ENCODE results near the gene ARAP2.
"Not testable (repeated sequence)": the region's sequence is repeated elsewhere in the genome, so short reads cannot be mapped to it uniquely, and the experiment has no call there.

ARAP2 gene

DNA sequence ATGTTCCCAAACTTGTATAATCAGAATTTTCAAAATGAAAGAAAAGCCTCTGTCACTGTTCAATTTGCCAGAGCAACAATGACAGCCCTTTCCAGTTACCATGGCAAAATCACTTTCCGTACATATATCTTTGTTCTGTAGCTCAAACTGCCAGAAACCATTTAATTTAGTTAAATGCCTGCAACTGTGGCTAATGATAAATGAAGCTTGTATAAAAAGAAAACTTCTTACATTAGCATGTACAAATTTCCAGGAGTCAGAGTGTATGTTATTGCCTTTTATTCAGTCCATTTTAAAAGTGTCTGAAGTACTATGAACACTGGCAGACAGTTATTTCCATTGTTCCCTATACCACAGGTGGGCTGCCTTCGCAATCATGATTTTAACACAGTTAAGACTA, 30.3 kb downstream of the ARAP2 start:
- no peak for DNase-seq

DNA sequence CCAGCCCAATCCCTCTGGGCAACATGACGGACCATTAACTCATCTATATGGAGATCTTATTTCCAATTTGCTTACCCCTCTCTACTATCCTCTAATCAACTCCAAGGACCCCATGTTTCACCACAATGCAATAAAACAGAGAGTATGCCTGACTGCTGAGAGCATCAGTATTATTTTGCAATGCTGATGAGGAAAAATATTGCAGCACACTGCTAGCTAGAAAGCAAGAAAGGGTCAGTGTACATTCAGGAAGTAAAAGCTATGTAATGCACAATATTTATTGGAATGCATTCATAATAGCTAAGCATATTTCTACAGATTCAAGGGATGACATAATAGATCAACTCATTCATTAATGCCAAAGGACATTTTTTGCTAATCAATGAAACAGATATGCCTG, 33.2 kb downstream of the ARAP2 start:
- DNase-seq = no peak

DNA sequence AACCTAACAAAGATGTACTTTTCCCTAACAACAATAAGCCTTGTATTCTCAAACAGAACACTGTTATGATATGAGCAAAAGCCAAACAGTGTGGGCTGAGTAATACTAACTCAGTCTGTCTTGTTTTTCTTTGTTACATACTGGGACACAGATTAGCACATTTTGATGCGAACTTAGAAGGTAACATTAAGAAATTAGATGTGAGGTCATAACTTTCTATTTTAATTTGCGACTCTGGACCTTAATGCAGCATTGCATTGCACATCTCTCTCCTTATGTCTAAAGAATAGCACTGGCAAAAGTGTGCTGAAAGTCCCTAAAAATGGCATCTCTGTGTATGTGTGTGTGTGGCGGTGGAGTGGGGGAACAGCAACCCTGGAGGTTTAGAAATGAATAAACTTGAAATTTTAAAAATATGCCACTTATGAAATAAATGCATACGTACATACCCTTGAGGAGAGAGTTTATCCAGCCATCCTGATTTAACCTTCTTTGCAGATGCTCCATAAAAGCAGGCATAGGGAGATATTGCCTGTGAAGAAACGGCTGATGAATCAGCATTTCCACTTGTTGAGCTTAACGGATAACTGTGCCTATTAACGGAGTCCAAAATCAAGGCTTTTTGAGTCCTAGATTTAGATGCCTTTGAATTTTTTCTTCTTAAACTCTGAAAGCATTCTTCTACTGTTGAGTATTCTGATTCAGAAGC, 34.2 kb downstream of the ARAP2 start:
- DNase-seq = no peak

- no peak for DNase-seq
Observed at GRCh38 chr4:36208893-36209473, 35.3 kb downstream of the ARAP2 start.

GRCh38 chr4:36207831-36208520, 36.3 kb downstream of the ARAP2 start:
- DNase-seq = no peak

DNA sequence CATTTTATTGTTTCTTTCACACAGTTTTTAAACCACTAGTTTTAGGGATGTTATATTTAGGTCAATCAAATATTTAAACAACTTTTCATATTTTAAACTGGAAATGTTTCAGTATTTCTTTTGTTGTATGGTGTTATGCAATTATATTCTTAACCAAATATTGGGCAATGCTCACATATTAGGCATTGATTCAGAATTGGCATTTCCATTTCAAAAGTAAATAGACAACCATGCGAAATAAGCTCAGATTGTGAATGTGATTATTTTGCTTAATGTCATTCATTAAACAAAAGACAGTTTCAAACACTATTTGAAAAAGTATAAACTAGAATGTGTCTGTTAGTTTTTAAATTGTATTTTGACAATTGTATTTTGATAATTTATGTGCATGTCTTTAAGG, 36.9 kb downstream of the ARAP2 start:
- DNase-seq = no peak

GRCh38 chr4:36206603-36207311, 37.6 kb downstream of the ARAP2 start:
- DNase-seq = no peak

DNA sequence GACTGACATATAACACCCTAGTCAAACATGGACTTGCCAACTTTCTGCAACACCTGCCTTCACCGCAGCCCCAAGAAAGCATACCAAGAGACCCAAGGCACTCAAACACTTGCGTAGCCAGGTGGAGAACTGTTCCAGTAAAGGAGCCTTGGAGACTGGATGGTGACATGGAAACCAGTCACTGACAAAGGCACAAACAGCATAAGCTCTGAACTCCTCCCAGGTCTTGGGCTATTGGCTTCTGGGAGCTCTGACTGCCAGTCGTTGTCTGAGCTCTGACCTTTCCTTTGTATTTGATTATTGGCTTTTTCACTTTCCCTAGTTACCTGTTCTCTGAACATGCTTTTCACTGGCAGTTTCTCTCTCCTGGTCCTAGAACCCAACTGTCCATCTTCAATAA, 38.3 kb downstream of the ARAP2 start:
- no peak for DNase-seq

DNA sequence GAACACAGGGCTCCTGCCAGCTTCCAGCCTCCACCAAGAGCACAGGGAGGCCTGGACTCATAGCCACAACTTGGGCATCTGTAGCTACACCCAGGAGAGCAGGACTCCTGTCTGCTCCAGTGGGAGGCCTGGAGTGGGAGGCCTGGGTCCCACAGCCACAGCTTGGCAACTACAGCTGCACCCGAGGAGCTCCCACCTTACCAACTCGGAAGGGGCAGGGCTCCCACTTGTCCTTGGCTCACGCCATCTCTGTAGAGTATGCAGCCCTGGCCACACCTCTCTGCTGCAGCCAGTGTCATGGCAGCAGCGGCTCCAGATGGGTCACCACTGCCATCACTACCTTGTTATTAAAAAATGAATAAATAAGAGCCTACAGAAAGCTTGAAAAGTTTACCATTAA, 45.5 kb downstream of the ARAP2 start:
- no peak for DNase-seq

- no peak for DNase-seq
Observed at GRCh38 chr4:36198068-36198808, 46.1 kb downstream of the ARAP2 start.

DNA sequence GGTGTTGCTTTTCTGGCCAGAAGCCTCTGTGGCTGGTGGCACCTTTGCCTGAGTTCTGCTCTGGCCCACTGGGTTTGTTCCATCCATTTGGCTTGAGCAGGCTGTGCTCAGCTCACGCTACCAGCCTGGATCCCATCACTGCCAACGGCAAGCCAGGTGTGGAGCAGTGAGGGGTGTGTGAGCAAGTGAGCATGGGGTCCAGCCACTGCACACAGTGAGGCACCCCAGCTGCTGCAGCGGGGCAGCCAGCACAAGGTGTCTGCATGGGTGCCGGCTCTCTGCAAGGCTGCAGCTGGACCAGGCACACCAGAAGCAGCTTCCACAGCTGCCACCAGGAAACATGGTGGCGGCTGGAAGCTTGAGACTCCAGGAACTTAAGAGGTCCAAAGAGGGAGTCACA, 46.8 kb downstream of the ARAP2 start:
- DNase-seq = no peak

DNA sequence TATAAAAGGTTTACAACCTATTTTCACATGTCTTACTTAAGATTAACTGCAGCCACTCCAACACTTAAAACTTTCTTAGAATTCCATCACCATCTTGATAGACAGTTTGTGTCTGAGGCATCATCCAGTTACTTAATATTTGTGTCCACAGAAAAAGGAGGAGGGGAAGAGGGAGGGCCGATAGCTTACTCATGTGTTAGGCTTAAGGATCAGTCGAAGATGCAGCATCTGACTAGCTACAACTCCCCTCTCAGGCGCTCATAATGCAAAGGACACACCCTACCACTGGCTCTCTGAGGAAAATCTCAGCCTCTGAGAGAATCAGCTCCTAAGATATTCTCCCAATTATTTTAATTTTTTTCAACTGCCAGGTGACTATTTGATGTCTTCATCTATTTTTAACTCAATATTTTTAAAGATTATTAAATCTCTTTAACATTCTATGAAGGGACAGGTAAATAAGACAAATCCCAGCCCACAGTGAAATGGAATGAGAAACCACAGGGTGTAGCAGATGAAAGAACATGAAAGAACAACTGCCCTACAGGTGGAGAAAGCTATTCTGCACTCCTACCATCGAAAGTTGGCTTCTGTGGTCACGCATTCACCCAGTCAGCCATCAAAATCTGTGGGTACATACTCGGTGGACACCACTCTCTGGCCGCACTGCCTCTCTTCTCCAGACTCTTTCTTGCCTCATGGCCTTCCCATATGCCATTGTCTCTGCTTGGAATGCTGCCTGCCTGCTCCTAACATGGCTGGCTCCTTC, 48.0 kb downstream of the ARAP2 start:
- DNase-seq = no peak

DNA sequence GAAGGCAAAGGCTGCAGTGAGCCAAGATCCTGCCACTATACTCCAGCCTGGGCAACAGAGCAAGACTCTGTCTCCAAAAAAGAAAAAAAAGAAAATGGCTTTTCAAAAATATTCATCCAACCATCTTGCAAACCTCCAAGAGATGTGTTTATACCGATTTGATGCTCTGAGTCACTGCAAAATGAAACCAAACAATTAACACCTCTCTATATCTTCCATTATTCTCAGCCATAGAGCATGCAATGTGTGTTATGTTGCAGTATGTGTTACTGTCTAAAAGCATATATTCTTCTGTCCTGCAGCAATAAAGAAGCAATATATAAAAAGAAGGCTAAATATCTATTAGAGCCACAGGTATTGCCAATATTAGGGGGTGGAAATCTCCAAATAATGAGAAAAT, 51.4 kb downstream of the ARAP2 start:
- DNase-seq = no peak

DNA sequence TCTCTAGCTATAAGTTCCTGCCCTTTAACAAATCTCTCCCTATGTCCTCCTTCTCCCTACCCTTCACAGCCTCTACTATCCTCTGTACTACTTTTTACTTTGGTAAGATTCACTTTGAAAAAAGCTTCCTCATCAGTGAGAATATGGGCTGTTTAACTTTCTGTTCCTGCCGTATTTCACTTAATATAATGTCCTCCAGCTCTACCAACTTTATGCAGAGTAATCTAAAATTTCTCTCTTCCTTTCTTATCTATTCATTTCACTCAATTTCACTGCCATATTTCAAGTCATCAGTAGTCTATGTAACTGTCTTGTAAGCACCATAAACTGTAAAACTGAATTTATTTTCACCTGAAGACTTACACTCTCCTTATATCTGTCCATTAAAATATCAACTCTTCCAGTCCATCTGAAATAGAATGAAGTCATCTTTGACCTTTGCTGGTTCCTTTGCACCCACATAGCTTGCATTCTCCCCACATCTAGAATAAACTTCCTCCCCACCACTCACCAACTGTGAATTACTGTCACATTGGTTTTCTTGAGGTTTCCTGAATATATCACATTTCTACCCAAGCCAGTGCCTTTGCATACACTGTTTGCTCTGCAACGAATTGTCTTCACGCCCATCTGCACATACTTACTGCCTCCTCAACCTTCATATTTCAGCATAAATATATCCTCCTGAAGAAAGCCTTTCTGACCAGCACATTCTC, 54.6 kb downstream of the ARAP2 start:
- DNase-seq = no peak

GRCh38 chr4:36187723-36188333, 56.5 kb downstream of the ARAP2 start:
- DNase-seq = no peak

DNA sequence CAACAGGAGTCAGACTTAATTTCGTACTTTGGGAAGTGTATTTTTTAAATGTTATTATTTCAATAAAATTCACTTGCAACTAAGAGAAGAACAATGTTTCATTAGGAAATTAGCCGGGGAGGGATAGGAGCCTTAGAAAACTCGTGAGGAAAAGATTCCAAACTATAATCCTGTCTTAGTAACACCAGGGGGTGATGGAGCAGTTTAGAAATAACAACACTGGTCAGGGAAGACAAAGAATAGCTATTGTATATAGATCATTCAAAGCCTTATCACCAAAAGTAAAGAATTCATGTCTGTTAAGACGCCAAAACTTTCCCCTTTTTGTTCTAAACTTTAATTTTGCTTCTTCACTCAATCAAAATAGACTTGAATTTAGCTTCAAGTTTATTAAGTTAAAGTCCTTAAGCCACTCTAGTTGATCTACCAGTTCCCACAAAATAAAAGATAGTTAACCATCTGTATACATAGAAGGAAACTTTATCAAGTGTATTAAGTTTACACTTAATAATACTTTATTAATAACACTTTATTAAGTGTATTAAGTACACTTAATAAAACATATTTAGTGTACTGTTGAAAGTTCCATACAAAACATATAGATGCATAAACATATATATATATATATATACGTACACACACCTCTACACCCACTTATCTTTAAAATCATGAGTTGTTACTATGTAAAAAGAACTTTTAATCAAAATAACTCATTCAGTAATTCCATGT, 60.5 kb downstream of the ARAP2 start:
- DNase-seq = no peak

- DNase-seq = no peak
Observed at GRCh38 chr4:36183232-36183631, 61.1 kb downstream of the ARAP2 start.

DNA sequence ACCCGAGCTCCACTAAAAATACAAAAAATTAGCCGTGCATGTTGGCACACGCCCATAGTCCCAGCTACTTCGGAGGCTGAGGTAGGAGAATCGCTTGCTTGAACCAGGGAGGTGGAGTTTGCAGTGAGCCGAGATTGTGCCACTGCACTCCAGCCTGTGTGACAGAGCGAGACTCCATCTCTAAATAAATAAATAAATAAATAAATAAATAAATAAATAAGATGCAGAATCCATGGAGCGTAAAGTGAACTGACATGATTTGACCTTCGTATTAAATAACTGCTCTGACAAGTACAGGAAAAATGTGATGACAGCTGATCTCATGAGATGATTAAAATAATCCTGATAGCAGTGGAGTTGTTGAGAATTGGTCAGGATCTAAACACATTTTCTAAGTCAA, 62.0 kb downstream of the ARAP2 start:
- DNase-seq = not testable (repeated sequence)

- DNase-seq = no peak
Observed at GRCh38 chr4:36180206-36180605, 64.1 kb downstream of the ARAP2 start.

GRCh38 chr4:36178484-36178883, 65.8 kb downstream of the ARAP2 start:
- no peak for DNase-seq

All from activated CD4-positive, CD25-positive, alpha-beta regulatory T cell treated with anti-CD3 and anti-CD28 coated beads, Interleukin-2, amount 50 U/mL, for 72 hours (primary cell).